Smooth muscle cell (in vitro differentiated cells): ENCODE data around the gene MSANTD7. TPM values are rescaled to one million over a fixed set of nuclear protein-coding genes. Genes with fewer than 3 reads are reported as not detected.

Experiments
- DNase-seq: peaks from one replicate; lab custom pipeline; 2025; ENCODE audit not compliant: unreplicated experiment; lab: John Stamatoyannopoulos, UW
- H2AFZ ChIP-seq: fragments of 200-600 bp; sonication (generic); 2 replicates; pipeline ENCODE4 v1.6.0; 2016; ENCODE audit warnings: antibody characterized with exemption, low read depth, mild to moderate bottlenecking
- H3F3A ChIP-seq: fragments of 200-600 bp; sonication (generic); 2 replicates; pipeline ENCODE4 v1.6.0; 2017; ENCODE audit warnings: antibody characterized with exemption, low read depth
- H3K27ac ChIP-seq: fragments of 200-600 bp; sonication (generic); 2 replicates; pipeline ENCODE4 v1.5.1; 2016; ENCODE audit warnings: low read depth, mild to moderate bottlenecking
- H3K27me3 ChIP-seq: fragments of 200-600 bp; sonication (generic); 2 replicates; pipeline ENCODE4 v1.6.1; 2016; ENCODE audit warnings: low read depth, mild to moderate bottlenecking
- H3K36me3 ChIP-seq: fragments of 200-600 bp; sonication (generic); 2 replicates; pipeline ENCODE4 v1.5.1; 2016; ENCODE audit warnings: low read depth
- H3K4me1 ChIP-seq: fragments of 200-600 bp; sonication (generic); 2 replicates; pipeline ENCODE4 v1.5.1; 2016; ENCODE audit warnings: low read depth
- H3K4me2 ChIP-seq: fragments of 200-600 bp; sonication (generic); 2 replicates; pipeline ENCODE4 v1.6.0; 2016; ENCODE audit warnings: mild to moderate bottlenecking
- H3K4me3 ChIP-seq: fragments of 200-600 bp; sonication (generic); 2 replicates; pipeline ENCODE4 v1.5.1; 2016; ENCODE audit warnings: mild to moderate bottlenecking
- H3K79me2 ChIP-seq: fragments of 200-600 bp; sonication (generic); 2 replicates; pipeline ENCODE4 v1.6.0; 2016; ENCODE audit warnings: low read depth, mild to moderate bottlenecking
- H3K9ac ChIP-seq: fragments of 200-600 bp; sonication (generic); 2 replicates; pipeline ENCODE4 v1.6.0; 2016; ENCODE audit warnings: low read depth
- H3K9me3 ChIP-seq: fragments of 200-600 bp; sonication (generic); replicated peaks from 2 replicates; pipeline ENCODE4 v1.5.1; 2016; ENCODE audit warnings: low read depth
- H4K20me1 ChIP-seq: fragments of 200-600 bp; sonication (generic); 2 replicates; pipeline ENCODE4 v1.6.0; 2016; ENCODE audit warnings: low read depth
- WGBS: methylation state at CpG from one replicate; pipeline ENCODE4 v1.1.7; 2016; ENCODE audit warnings: low lambda C conversion rate; 5-methylcytosine and 5-hydroxymethylcytosine counted together
- polyA plus RNA-seq: library from polyadenylated mRNA; unstranded; fragments of >200 nt; fragmentation: Nextera tagmentation; extraction: Ambion mirVana; gene quantifications from 2 replicates; pipeline ENCODE4 v1.2.1, GENCODE V29; 2016
- total RNA-seq: library from RNA; depleted of rRNA; stranded (reverse); fragments of >200 nt; gene quantifications from 2 replicates; pipeline ENCODE4 v1.2.3, GENCODE V29; 2014
- TF ChIP-seq, protein P1 (sequence below): fragments of 200-600 bp; sonication (generic); IDR thresholded peaks from 2 replicates; pipeline ENCODE4 v1.5.1; 2017; ENCODE audit warnings: borderline replicate concordance, mild to moderate bottlenecking, antibody characterized with exemption; ENCODE audit not compliant: insufficient read depth, poor library complexity, severe bottlenecking

Gene MSANTD7
- total and polyA plus RNA-seq, 2 experiments from 2014 or later: 6.2 to 14.0 TPM

- Histone ChIP-seq H3K4me2 (no peak overlapping the region), H3K79me2 (no peaks in the 10 kb centered on the region), H4K20me1 (no peaks in the 10 kb centered on the region), H3K4me1 (no peaks in the 10 kb centered on the region), H3K27me3 (peaks cover 6% of the 10 kb centered on the region), H3K9me3 (no peaks in the 10 kb centered on the region), H3K27ac (no peak overlapping the region), H2AFZ (no peak overlapping the region), H3K4me3 (no peak overlapping the region), H3K9ac (no peak overlapping the region), H3K36me3 (no peaks in the 10 kb centered on the region), H3F3A (no peaks in the 10 kb centered on the region)
- WGBS: 88% methylated on average over 5 of the region's 5 CpGs
- no peak for DNase-seq
- TF ChIP-seq, protein P1, sequence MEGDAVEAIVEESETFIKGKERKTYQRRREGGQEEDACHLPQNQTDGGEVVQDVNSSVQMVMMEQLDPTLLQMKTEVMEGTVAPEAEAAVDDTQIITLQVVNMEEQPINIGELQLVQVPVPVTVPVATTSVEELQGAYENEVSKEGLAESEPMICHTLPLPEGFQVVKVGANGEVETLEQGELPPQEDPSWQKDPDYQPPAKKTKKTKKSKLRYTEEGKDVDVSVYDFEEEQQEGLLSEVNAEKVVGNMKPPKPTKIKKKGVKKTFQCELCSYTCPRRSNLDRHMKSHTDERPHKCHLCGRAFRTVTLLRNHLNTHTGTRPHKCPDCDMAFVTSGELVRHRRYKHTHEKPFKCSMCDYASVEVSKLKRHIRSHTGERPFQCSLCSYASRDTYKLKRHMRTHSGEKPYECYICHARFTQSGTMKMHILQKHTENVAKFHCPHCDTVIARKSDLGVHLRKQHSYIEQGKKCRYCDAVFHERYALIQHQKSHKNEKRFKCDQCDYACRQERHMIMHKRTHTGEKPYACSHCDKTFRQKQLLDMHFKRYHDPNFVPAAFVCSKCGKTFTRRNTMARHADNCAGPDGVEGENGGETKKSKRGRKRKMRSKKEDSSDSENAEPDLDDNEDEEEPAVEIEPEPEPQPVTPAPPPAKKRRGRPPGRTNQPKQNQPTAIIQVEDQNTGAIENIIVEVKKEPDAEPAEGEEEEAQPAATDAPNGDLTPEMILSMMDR: no peak
These were observed 17.3 kb upstream of the MSANTD7 start for GRCh38 chr10:14820775-14821154.

DNA sequence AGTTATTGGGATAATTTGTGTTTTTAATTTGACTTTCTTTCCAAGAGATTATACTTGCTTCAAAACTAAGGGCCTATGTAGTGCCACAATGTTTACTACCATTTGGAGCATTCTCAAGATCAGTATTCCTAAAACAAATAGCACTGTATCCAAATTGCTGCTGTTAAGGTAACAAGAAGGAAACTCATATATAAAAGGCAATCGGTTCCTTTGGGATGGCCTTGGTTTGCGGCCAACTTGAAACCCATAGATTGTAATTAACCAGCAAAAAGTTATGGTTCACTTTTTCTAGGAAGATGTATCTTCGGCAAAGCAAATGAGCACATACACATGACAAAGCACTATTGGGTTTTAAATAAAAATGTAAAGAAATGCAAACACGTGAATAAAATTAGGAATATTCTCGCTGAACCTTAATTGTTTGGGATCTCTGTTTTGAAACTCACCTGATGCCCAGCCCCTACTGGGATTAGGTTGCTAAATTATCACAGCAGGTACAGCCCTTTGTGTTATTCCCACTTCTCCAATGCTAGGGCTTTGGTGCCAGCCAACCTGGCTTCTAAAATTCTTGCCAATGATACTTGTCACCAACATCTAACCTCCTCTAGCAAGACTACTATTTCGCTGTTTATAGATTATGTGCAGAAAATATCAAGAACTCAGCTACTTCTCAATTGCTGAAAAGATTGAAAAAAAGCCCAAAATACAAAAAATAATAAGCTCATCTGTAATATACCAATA, 16.3 kb upstream of the MSANTD7 start:
- Histone ChIP-seq H3K4me3 (no peak overlapping the region), H4K20me1 (no peaks in the 10 kb centered on the region), H3K9me3 (no peaks in the 10 kb centered on the region), H3F3A (no peaks in the 10 kb centered on the region), H2AFZ (no peak overlapping the region), H3K36me3 (no peaks in the 10 kb centered on the region), H3K4me1 (no peaks in the 10 kb centered on the region), H3K27ac (no peak overlapping the region), H3K27me3 (peaks cover 14% of the 10 kb centered on the region), H3K9ac (no peak overlapping the region), H3K4me2 (no peak overlapping the region), H3K79me2 (no peaks in the 10 kb centered on the region)
- TF ChIP-seq, protein P1: no peak
- 83% methylated on average over 6 of the region's 6 CpGs for WGBS
- no peak for DNase-seq

GRCh38 chr10:14822879-14823755, 15.0 kb upstream of the MSANTD7 start:
- H3F3A ChIP-seq: no peaks in the 10 kb centered on the region
- no peak overlapping the region for H3K4me3 ChIP-seq
- no peak overlapping the region for H2AFZ ChIP-seq
- H3K4me2 ChIP-seq: no peak overlapping the region
- no peak overlapping the region for H3K9ac ChIP-seq
- no peaks in the 10 kb centered on the region for H4K20me1 ChIP-seq
- H3K79me2 ChIP-seq: no peaks in the 10 kb centered on the region
- no peaks in the 10 kb centered on the region for H3K4me1 ChIP-seq
- H3K27me3 ChIP-seq: peaks cover 14% of the 10 kb centered on the region
- WGBS: 50% methylated on average over 3 of the region's 3 CpGs
- DNase-seq: no peak
- no peaks in the 10 kb centered on the region for H3K9me3 ChIP-seq
- TF ChIP-seq, protein P1: peak; percentile 61
- no peak overlapping the region for H3K27ac ChIP-seq
- no peaks in the 10 kb centered on the region for H3K36me3 ChIP-seq
